ENCODE measurements around the gene JUP. TPM values are rescaled to one million over a fixed set of nuclear protein-coding genes. Genes with fewer than 3 reads are reported as not detected.

Gene JUP
- 121 and 361 TPM in 2 replicates for total RNA-seq

GRCh38 chr17:41786227-41787020, at the start of gene JUP:
JUP (minus strand) TSS chr17:41786711; CDS start chr17:41771854, 14,857 bp downstream.

GRCh38 chr17:41835800-41836549, 49.5 kb upstream of the JUP start, which contains the start of gene NT5C3B:
NT5C3B (minus strand) TSS chr17:41836232; CDS start chr17:41836193, 39 bp downstream.

GRCh38 chr17:41812381-41813151, 26.1 kb upstream of the JUP start, which contains the start of gene FKBP10:
FKBP10 (plus strand) TSS chr17:41813004; CDS start chr17:41813035, 31 bp downstream.

GRCh38 chr17:41811549-41812380, 25.3 kb upstream of the JUP start, which contains the start of gene P3H4:
P3H4 (minus strand) TSS chr17:41811949; CDS start chr17:41811915, 34 bp downstream.

GRCh38 chr17:41734139-41734948, 52.2 kb downstream of the JUP start, which contains the start of gene HAP1:
HAP1 (minus strand) TSS chr17:41734643; CDS start chr17:41734634, 9 bp downstream.

GRCh38 chr17:41711669-41712400, 74.7 kb downstream of the JUP start, which contains the start of gene GAST:
GAST (plus strand) TSS chr17:41712331; CDS start chr17:41715437, 3,106 bp downstream.

Other genes starting within 250 kb of the JUP start
- 0.06 TPM in 1 of 2 replicates, not detected in the other for gene KRT9, start 214.7 kb downstream of the JUP start, total RNA-seq
- gene KRT14, start 199.8 kb downstream of the JUP start, total RNA-seq, result 0.31 TPM in 1 of 2 replicates, not detected in the other
- 0.19 and 0.65 TPM in 2 replicates for gene KRT16, start 173.9 kb downstream of the JUP start, total RNA-seq
- gene KRT17, start 162.1 kb downstream of the JUP start, total RNA-seq, result 1.2 and 2.6 TPM in 2 replicates
- gene EIF1, start 97.8 kb downstream of the JUP start, total RNA-seq, result 55.4 and 112 TPM in 2 replicates
- gene GAST, start 74.4 kb downstream of the JUP start, total RNA-seq, result not detected in 2 replicates
- gene HAP1, start 52.1 kb downstream of the JUP start, total RNA-seq, result 0.32 and 0.82 TPM in 2 replicates
- gene P3H4, start 25.2 kb upstream of the JUP start, total RNA-seq, result 26.4 and 97.9 TPM in 2 replicates
- gene FKBP10, start 26.3 kb upstream of the JUP start, total RNA-seq, result 66.5 and 243 TPM in 2 replicates
- 63.3 and 72.2 TPM in 2 replicates for gene NT5C3B, start 49.5 kb upstream of the JUP start, total RNA-seq
- gene KLHL10, start 51.1 kb upstream of the JUP start, total RNA-seq, result under 0.01 and 0.19 TPM in 2 replicates
- 15.7 and 34.4 TPM in 2 replicates for gene KLHL11, start 78.7 kb upstream of the JUP start, total RNA-seq
- 180 and 217 TPM in 2 replicates for gene ACLY, start 132.2 kb upstream of the JUP start, total RNA-seq
- 0.19 TPM in 1 of 2 replicates, not detected in the other for gene ODAD4, start 143.9 kb upstream of the JUP start, total RNA-seq
- gene CNP, start 180.1 kb upstream of the JUP start, total RNA-seq, result 43.5 and 59.5 TPM in 2 replicates
- gene DNAJC7, start 230.7 kb upstream of the JUP start, total RNA-seq, result 69.1 and 88.2 TPM in 2 replicates
- gene NKIRAS2, start 233.4 kb upstream of the JUP start, total RNA-seq, result 27.0 and 31.0 TPM in 2 replicates

Data from bladder microvascular endothelial cell (primary cell).